D721Med (cell line): ENCODE data around the gene SERPINE1.

ENCODE experiments used
- DNase-seq: peaks from one replicate; pipeline ENCODE4 v3.0.0; 2011; ENCODE audit warnings: low spot score; ENCODE audit not compliant: insufficient read length
- FAIRE-seq: peaks from 2 replicates; lab custom pipeline; 2011; peaks lifted over from hg19 to GRCh38; lab: Jason Lieb, UNC
- TF ChIP-seq, protein P1 (sequence below): IDR thresholded peaks from 2 replicates; pipeline ENCODE4 v1.5.1; 2012; ENCODE audit warnings: mild to moderate bottlenecking, control low read depth; ENCODE audit not compliant: insufficient read depth; ENCODE audit errors: missing control alignments

The SERPINE1 gene

DNA sequence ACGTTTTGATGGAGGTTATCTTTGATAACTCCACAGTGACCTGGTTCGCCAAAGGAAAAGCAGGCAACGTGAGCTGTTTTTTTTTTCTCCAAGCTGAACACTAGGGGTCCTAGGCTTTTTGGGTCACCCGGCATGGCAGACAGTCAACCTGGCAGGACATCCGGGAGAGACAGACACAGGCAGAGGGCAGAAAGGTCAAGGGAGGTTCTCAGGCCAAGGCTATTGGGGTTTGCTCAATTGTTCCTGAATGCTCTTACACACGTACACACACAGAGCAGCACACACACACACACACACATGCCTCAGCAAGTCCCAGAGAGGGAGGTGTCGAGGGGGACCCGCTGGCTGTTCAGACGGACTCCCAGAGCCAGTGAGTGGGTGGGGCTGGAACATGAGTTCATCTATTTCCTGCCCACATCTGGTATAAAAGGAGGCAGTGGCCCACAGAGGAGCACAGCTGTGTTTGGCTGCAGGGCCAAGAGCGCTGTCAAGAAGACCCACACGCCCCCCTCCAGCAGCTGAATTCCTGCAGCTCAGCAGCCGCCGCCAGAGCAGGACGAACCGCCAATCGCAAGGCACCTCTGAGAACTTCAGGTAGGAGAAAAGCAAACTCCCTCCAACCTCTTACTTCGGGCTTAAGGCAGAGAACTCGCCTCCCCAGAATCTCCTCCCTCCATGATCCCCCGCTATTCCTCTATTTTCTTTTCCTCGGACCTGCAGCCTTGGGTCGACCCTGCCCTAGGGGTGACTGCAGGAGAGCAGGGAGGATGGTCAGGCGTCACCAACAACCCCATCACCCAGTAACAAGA is at the start of gene SERPINE1:
SERPINE1 (plus strand) TSS at position 454 of the 809 bp plus-strand sequence. CDS start 1,290 bp downstream, outside the sequence.
- TF ChIP-seq, protein P1, sequence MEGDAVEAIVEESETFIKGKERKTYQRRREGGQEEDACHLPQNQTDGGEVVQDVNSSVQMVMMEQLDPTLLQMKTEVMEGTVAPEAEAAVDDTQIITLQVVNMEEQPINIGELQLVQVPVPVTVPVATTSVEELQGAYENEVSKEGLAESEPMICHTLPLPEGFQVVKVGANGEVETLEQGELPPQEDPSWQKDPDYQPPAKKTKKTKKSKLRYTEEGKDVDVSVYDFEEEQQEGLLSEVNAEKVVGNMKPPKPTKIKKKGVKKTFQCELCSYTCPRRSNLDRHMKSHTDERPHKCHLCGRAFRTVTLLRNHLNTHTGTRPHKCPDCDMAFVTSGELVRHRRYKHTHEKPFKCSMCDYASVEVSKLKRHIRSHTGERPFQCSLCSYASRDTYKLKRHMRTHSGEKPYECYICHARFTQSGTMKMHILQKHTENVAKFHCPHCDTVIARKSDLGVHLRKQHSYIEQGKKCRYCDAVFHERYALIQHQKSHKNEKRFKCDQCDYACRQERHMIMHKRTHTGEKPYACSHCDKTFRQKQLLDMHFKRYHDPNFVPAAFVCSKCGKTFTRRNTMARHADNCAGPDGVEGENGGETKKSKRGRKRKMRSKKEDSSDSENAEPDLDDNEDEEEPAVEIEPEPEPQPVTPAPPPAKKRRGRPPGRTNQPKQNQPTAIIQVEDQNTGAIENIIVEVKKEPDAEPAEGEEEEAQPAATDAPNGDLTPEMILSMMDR = no peak
- no peak for FAIRE-seq
- no peak for DNase-seq

DNA sequence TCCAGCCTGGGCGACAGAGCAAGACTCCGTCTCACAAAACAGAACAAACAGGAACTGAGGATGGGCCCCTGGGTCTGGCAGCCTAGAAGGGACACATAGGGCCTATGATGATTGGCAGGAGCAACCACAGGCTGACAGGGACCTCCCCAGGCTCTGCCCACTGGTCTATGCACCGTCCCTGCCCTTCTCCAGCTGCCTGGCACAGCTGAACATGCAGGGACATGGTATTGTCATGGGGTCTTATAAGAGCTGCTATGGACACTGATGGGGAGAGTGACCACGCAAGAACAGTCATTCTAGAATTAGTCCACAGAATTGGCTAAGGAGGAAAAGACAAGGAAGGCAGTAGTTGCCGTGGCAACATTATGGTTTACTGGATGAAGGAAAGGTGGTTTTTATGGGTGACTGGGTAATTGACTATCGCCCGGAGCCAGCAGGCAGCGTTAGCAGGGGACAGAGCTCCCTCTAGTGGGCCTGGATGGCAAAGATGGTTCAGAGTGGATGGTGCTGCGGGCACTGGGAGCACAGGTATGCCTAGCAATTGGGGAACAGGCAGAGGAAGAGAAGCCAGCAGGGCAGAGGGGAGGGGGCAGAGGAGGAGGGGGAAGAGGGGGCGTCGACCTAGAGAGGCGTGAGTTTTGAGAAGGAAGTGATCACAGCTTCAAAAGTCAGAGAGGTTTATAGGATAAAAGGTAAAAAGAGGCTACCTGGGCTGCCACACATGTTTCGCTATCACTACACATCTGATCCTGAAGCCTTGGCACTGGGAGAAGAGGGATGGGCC is 49.4 kb upstream of the SERPINE1 start:
- TF ChIP-seq, protein P1 = peak; percentile 92
- DNase-seq (peak; percentile 62), FAIRE-seq (no peak)

DNA sequence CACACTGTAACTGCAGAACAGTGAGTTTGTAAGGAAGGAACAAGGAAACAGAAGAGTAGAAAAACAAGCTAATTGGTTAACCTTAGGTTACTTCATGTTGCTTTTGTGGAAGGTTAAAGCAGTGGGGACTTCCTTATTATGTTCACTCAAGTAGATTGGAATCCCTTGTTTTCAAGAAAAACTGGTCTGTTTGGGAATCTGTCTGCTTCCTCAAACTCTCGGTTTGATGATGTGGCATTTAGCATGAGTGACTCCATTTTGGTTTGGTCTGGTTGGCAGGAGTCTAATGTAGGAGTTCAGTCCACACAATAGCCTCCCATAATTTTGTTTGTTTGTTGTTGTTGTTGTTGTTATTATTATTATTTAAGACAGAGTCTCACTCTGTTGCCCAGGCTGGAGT is 45.5 kb upstream of the SERPINE1 start:
- FAIRE-seq (no peak), DNase-seq (no peak)
- TF ChIP-seq, protein P1 = no peak

DNA sequence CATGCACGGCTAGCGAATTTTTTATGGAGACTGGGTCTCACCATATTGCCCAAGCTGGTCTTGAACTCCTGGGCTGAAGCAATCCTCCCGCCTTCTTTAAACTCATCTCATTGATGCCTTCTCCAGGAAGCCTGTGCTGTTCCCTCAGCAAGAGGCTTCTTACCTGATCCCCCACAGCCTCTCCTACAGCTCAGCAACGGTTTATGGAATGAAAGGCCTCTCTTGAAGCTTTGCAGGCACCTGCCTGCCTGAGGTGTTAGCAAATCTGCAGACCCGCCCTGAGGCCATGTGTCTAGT is 42.1 kb upstream of the SERPINE1 start:
- no peak for FAIRE-seq
- TF ChIP-seq, protein P1 = no peak

DNA sequence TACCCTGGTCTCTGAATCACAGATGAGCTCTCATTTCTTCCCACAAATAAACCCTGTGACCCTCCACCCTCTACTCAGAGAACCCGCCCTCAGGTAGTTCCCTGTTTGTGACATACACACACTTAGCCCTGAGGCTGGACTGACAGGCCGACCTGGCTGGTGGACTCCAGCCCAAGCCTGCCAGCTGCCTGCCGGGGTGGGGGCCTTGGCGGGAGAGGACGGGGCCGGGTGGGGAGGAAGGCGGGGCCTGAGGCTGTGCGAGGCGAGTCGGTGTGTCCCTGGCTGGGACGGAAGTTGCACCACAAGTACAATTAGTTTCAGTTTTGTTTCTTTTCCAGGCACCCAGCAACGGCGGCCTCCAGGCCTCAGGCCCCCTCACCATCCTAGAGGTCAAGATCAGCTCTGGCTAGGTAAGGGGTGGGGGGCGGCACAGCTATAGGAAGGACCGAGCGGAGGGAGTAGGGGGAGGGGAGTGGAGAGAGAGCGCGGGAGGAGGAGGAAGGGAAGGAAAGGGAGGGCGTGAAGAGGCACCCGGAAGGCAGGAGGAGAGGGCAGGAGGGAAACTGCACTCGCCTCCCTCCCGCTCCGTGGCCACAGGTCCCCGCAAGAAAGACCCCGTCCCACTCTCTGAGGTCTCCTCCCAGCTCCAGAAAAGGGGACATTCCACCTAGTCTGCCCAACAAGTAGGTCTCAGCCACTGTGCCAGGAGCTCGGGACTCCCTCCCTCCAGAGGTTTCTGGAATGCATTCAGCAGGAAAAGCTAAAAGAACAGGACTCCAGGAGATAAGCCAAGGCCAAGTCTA is 41.5 kb upstream of the SERPINE1 start, which contains the start of gene TRIM56:
TRIM56 (plus strand) TSS at position 320 of the 803 bp plus-strand sequence. CDS start 1,832 bp downstream, outside the sequence.
- no peak for FAIRE-seq
- TF ChIP-seq, protein P1 = no peak
- DNase-seq = no peak

More for the DNA sequence above, 42.1 kb upstream of the SERPINE1 start:
- no peak for DNase-seq

DNA sequence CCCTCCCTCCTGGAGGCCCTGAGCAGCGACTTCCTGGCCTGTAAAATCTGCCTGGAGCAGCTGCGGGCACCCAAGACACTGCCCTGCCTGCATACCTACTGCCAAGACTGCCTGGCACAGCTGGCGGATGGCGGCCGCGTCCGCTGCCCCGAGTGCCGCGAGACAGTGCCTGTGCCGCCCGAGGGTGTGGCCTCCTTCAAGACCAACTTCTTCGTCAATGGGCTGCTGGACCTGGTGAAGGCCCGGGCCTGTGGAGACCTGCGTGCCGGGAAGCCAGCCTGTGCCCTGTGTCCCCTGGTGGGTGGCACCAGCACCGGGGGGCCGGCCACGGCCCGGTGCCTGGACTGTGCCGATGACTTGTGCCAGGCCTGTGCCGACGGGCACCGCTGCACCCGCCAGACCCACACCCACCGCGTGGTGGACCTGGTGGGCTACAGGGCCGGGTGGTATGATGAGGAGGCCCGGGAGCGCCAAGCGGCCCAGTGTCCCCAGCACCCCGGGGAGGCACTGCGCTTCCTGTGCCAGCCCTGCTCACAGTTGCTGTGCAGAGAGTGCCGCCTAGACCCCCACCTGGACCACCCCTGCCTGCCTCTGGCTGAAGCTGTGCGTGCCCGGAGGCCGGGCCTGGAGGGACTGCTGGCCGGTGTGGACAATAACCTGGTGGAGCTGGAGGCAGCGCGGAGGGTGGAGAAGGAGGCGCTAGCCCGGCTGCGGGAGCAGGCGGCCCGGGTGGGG is 39.4 kb upstream of the SERPINE1 start:
- DNase-seq = no peak
- TF ChIP-seq, protein P1 = no peak
- no peak for FAIRE-seq
